HL-60/S4 treated with retinoic acid at 250 ng/mL for 4 days and 3 days (cell line): ENCODE results near the gene ACD.

Source experiments
- in situ Hi-C: fragments of 300-500 bp; cut with MboI; formaldehyde crosslinking; loops from 2 replicates; pipeline ENCODE4 v1.7.0; 2022; ENCODE audit warnings: low sequenced_read_pairs

ACD gene

GRCh38 chr16:67676516-67676915, 16.5 kb upstream of the ACD start:
- in situ Hi-C loops = loop anchor here (10.0 kb wide), 1 partner anchor 248 kb away; no protein-coding TSS in a partner anchor

GRCh38 chr16:67675999-67676398, 15.9 kb upstream of the ACD start:
- in situ Hi-C loops = loop anchor here (10.0 kb wide), 1 partner anchor 249 kb away; no protein-coding TSS in a partner anchor

- in situ Hi-C loops = loop anchor here (10.0 kb wide), 1 partner anchor 249 kb away; no protein-coding TSS in a partner anchor
Observed at GRCh38 chr16:67675579-67675935, 15.5 kb upstream of the ACD start.

GRCh38 chr16:67674851-67675578, 15.0 kb upstream of the ACD start:
- in situ Hi-C loops = loop anchor here (10.0 kb wide), 1 partner anchor 250 kb away; no protein-coding TSS in a partner anchor

GRCh38 chr16:67673712-67674580, 13.9 kb upstream of the ACD start:
- in situ Hi-C loops = loop anchor here (10.0 kb wide), 1 partner anchor 251 kb away; no protein-coding TSS in a partner anchor

GRCh38 chr16:67672739-67673662, 12.9 kb upstream of the ACD start:
- in situ Hi-C loops = loop anchor here (10.0 kb wide), 1 partner anchor 252 kb away; no protein-coding TSS in a partner anchor

GRCh38 chr16:67672306-67672705, 12.2 kb upstream of the ACD start:
- in situ Hi-C loops = loop anchor here (10.0 kb wide), 1 partner anchor 252 kb away; no protein-coding TSS in a partner anchor

GRCh38 chr16:67669499-67670101, 9.5 kb upstream of the ACD start:
- in situ Hi-C loops = loop anchor here (10.0 kb wide), 1 partner anchor 255 kb away; no protein-coding TSS in a partner anchor

- in situ Hi-C loops = no loop called here
Observed at GRCh38 chr16:67668495-67669157, 8.6 kb upstream of the ACD start.

- in situ Hi-C loops = no loop called here
Observed at GRCh38 chr16:67667817-67668494, 7.9 kb upstream of the ACD start.

GRCh38 chr16:67667453-67667816, 7.4 kb upstream of the ACD start:
- in situ Hi-C loops = no loop called here

GRCh38 chr16:67666559-67667452, 6.7 kb upstream of the ACD start, which contains the start of the genes C16orf86 and ENKD1:
TSS of gene C16orf86 (plus strand) at chr16:67666814. CDS start at chr16:67666971, 157 bp downstream.
TSS of gene ENKD1 (minus strand) at chr16:67666750. CDS start at chr16:67666442, 308 bp downstream.
- in situ Hi-C loops = no loop called here

GRCh38 chr16:67666032-67666551, 6.0 kb upstream of the ACD start:
- in situ Hi-C loops = no loop called here

- in situ Hi-C loops = no loop called here
Observed at GRCh38 chr16:67665598-67665997, 5.5 kb upstream of the ACD start.

GRCh38 chr16:67664871-67665270, 4.8 kb upstream of the ACD start:
- in situ Hi-C loops = no loop called here

GRCh38 chr16:67664258-67664657, 4.2 kb upstream of the ACD start:
- in situ Hi-C loops = no loop called here

- in situ Hi-C loops = no loop called here
Observed at GRCh38 chr16:67663877-67664222, 3.8 kb upstream of the ACD start.
